Fibroblast of the aortic adventitia (primary cell): ENCODE measurements around the gene SLC22A31. TPM values are rescaled to one million over a fixed set of nuclear protein-coding genes. Genes with fewer than 3 reads are reported as not detected.
"Not testable (repeated sequence)": the region's sequence is repeated elsewhere in the genome, so short reads cannot be mapped to it uniquely, and the experiment has no call there.

Experiments used
- DNase-seq: peaks from one replicate; pipeline ENCODE4 v3.0.0-alpha.2; 2010; ENCODE audit warnings: low read depth
- H3K4me3 ChIP-seq: 2 replicates; pipeline ENCODE4 v1.5.1; 2011; ENCODE audit warnings: low read depth, mild to moderate bottlenecking, control low read depth, low read length, moderate library complexity
- CTCF ChIP-seq: IDR thresholded peaks from 2 replicates; pipeline ENCODE4 v1.5.1; 2011; ENCODE audit warnings: mild to moderate bottlenecking, low read length, control low read depth, inconsistent platforms; ENCODE audit not compliant: insufficient read depth
- total RNA-seq: library from RNA; depleted of rRNA; stranded (reverse); fragments of >200 nt; gene quantifications from 2 replicates; pipeline ENCODE4 v1.2.3, GENCODE V29; 2012; ENCODE audit warnings: low replicate concordance

SLC22A31 gene
- total RNA-seq, 1 donor, result not detected

DNA sequence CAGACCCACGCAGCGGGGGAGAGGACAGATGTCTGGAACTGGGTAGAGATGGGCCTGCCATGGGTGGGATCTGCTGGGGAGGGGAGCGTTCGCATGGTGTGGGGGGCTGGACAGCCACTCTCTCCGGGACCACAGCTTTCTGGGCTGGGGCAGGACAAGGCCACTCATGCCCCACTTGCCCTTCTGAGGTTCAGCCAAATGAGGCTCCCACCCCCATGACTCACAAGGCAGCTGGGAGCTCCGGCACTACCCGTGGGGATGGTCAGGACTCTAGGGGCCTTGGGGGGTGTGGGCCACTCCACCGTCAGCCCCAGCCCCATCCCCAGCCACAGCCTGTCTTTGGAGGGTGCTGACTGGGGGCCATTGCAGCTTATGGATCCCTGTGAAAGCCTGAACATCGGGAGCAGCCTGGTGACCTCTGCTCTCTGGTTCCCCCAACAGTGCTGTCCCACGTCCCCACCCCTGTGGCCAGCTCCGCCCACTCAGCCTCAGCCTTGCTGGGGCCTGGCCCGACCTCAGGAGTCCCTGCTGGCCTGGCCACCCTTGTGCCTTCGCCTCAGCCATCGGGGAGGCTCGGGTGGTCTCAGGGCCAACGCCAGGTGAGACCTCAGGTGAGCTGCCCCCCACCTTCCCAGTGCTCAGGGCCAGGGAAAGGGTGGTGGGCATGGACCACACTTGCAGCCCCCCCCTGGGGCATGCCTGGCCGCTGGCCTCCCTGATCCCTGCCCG is 33.5 kb downstream of the SLC22A31 start:
- no peak for TF ChIP-seq CTCF
- no peak overlapping the region for H3K4me3 ChIP-seq
- DNase-seq, result no peak

DNA sequence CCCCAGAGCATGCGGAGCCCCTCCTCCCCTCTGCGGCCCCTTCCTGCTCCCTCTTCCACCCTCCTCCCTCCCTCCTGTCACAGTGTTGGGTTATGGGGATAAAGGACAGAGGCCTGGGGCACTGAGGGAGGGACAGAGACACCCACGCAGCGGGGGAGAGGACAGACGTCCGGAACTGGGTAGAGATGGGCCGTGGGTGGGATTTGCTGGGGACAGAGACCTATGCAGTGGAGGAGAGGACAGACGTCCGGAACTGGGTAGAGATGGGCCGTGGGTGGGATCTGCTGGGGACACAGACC is 34.7 kb downstream of the SLC22A31 start:
- H3K4me3 ChIP-seq, DNase-seq: not testable (repeated sequence)

DNA sequence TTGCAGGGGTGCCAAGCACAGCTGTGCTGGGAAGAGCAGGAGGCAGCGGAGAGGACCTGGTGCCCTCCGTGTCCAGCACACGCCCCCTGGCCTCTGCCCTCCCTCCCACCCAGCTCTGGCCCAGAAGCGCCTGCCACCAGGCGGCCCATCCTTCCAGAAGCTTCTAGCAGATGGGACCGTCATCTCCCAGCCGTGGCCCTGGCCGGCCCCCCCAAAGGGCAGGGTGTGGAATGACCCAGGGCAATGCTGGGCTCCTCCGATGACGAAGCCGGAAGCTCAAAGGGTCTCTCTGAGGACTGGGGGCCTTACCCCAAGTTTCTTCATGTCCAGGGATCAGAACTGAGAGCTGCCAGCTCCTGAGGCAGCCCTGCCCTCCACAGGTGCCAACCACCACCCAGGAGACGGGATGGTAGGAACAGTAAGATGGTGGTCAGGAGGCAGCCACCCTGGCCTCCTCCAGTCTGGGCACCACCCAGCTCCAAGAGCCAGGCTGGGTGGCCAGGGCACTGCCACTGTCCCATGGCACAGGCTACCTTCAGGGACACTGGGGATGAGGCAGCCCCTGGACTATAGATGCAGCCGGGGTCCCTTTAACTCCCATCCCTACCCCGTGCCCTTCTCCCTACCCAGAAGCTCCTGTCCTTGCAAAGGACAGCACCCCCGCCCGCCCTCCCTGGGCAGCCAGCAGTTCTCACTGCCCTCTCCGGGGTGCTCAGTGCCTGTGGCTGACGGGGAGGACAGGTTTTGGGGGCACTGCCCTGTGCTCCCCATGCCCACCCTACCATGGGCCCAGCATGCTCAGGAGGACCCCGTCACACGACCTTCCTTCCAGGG is 35.3 kb downstream of the SLC22A31 start:
- DNase-seq, result no peak
- H3K4me3 ChIP-seq, result no peak overlapping the region
- no peak for TF ChIP-seq CTCF

- TF ChIP-seq CTCF, result no peak
Observed at GRCh38 chr16:89164436-89164835, 35.9 kb downstream of the SLC22A31 start.

DNA sequence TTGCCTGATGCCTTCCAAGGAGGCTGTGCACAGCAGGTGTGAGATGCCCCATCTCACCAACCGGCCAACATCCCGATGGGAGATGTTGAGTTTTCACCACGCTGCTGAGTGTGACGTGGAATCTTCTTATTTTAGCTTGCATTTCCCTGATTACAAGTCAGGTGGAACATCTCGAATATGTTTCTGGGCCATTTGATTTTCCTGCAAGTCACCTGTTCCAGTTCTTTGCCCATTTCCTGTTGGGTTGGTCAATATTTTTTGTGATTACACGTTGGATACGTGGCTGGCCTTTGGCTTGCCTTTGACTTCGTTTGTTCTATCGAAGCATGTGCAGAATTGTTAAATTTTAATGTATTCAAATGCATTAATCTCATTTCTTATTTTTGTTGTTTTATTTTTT is 37.0 kb downstream of the SLC22A31 start:
- no peak for DNase-seq
- no peak overlapping the region for H3K4me3 ChIP-seq
- no peak for TF ChIP-seq CTCF

More at GRCh38 chr16:89164436-89164835, 35.9 kb downstream of the SLC22A31 start:
- DNase-seq, result no peak
- no peak overlapping the region for H3K4me3 ChIP-seq

DNA sequence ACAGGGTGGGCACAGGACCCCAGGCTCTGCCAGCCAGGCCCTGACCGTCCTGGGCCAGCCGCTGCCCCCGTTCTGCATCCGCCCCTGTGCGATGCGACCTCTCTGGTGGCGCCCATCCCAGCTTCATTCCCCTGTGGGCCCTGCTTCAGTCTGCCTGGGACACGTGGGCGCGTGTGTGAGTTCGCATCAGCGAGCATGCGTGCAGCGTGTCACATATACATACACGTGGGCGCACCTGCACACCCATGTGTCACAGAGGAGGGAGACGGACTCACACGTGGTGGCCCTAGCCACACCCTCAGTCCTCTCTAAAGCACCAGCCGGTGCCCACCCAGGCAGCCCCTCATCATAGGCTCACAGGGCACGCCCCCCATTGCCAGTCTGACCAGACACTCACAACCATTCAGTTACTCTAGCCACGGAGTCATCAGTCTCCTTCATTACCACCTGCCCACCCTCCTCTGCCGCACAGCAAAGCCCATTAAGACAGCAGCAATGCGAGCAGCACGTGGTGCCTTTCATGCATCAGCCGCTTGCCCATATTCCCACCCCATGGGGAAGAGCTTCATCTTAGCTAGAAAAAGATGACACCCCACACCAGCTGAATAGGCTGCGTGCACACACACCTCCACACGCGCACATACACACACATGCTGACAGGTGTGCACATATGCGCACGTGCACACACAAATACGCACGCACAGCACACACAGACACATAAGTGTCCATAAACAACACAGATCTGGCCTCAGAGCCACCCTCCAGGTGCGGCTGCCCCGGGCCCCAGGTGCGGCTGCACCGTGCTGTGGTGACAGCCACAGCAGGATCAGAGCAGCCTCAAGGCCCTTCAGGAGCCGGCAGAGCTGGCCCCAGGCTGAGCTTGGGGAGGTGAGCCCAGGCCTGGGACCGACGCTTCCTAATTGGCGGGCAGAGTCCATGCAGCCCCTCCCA is 38.3 kb downstream of the SLC22A31 start:
- no peak for DNase-seq
- H3K4me3 ChIP-seq, result no peak overlapping the region
- no peak for TF ChIP-seq CTCF
